HG02885 (cell line): ENCODE results near the gene OR5T1.

Source experiments
- ATAC-seq: cut with Tn5 transposase; IDR thresholded peaks from one replicate; pipeline ENCODE4 v1.9.1; 2021; ENCODE audit warnings: mild to moderate bottlenecking; ENCODE audit not compliant: unreplicated experiment, poor library complexity

The OR5T1 gene

GRCh38 chr11:56273854-56274253 is at the start of gene OR5T1:
Gene OR5T1, plus strand, starts transcription at chr11:56274154. Its CDS starts 1,485 bp downstream, at chr11:56275639.
- no peak for ATAC-seq

GRCh38 chr11:56234155-56234554 is 39.8 kb upstream of the OR5T1 start, which contains the start of gene OR5T2:
Gene OR5T2, minus strand, starts transcription at chr11:56234255. Its CDS starts 1,193 bp downstream, at chr11:56233062.
- no peak for ATAC-seq

- no peak for ATAC-seq
Measured at GRCh38 chr11:56251954-56252353, 22.0 kb upstream of the OR5T1 start, which contains the start of gene OR5T3. Gene OR5T3, plus strand, starts transcription at chr11:56252254. Its CDS starts 0 bp downstream, at chr11:56252254.

GRCh38 chr11:56271092-56271491 is 2.9 kb upstream of the OR5T1 start:
- no peak for ATAC-seq

GRCh38 chr11:56292154-56292553 is 18.2 kb downstream of the OR5T1 start, which contains the start of gene OR8H1:
Gene OR8H1, minus strand, starts transcription at chr11:56292254. Its CDS starts 1,192 bp downstream, at chr11:56291062.
- no peak for ATAC-seq

- ATAC-seq = no peak
Measured at GRCh38 chr11:56296898-56297297, 22.9 kb downstream of the OR5T1 start.

GRCh38 chr11:56307836-56308235 is 33.9 kb downstream of the OR5T1 start:
- no peak for ATAC-seq

- no peak for ATAC-seq
Measured at GRCh38 chr11:56314844-56315243, 40.9 kb downstream of the OR5T1 start, which contains the start of gene OR8K3. Gene OR8K3, plus strand, starts transcription at chr11:56315144. Its CDS starts 3,163 bp downstream, at chr11:56318307.
